ENCODE measurements around the gene PFN1. TPM values are rescaled to one million over a fixed set of nuclear protein-coding genes. Genes with fewer than 3 reads are reported as not detected.

The PFN1 gene
- total and polyA plus RNA-seq, 2 donors (not counting 3 experiments of a cell fraction or from before 2014, with no cell fraction given): 1,191 to 1,577 TPM

DNA sequence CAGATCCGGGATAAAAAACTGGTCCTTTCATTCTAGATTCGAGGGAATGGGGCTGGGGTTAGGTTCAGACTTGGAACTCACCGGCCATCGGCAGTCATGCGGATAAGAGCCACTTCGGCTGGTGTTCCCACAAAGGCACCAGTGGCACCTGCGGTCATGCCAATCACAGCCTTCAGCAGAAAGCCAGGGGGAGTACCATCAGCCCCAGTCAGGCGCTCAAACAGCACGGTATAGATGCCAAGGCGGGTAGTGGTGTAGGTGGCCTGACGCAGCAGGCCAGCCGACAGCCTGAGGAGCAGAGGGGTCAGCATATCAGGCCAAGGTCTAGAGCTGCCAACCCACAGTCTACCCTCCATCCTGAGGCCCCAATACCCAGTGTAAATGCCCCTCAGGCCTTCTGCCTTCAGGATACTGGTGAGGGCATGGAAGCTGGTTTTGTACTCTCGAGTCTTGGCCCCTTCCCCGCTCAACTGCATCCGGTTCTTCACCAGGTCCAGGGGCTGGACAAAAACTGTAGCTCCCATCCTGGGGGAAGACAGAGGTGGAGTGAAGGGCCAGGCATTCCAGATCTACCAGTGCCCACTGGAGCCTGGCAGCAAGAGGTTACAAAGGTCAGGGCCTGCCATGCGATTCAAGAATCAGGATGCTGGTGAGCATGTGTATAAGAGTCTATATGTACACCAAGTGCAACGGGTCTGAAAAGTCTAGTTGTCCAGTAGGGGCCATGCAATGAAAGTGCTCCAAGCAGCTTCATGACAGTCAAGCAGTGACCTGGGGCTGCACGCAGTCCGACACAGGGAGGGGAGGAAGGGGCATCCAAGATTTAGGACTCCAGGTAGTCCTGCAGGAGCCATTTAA is 9.4 kb downstream of the PFN1 start:
- H3K79me2 ChIP-seq (ENCODE audit: control insufficient read depth, insufficient read depth, low read length): peaks cover 49% of the 10 kb centered on the region
- H4K20me1 ChIP-seq (replicated peaks; ENCODE audit: control insufficient read depth, extremely low read depth, insufficient read depth, low read length): no peaks in the 10 kb centered on the region
- dilution Hi-C loops (cut with MboI; ENCODE audit: extremely low pct_ligation_motif_present, low sequenced_read_pairs) (no loop called here), intact Hi-C loops (cut with micrococcal nuclease) (loop anchor here (1.0 kb wide), 1 partner anchor 30 kb away; no protein-coding TSS in a partner anchor)
- H3K9me3 ChIP-seq (replicated peaks; ENCODE audit: control insufficient read depth, insufficient read depth, low read length): no peaks in the 10 kb centered on the region
- H2AFZ ChIP-seq (ENCODE audit: low read depth, low read length): peak overlapping the region; percentile 40
- peak overlapping the region; percentile 81 for H3K27ac ChIP-seq (ENCODE audit: insufficient read depth, low read depth, low read length)
- DNase-seq (ENCODE audit: low read depth, low spot score) (no peak), FAIRE-seq (peak; percentile 57)
- H3K4me1 ChIP-seq (ENCODE audit: control insufficient read depth, extremely low read depth, insufficient read depth, low read length): peaks cover 23% of the 10 kb centered on the region
- POLR2A ChIA-PET: interaction anchor here (2.3 kb wide), 1 partner anchor 29 kb away, joined by 15 read pairs; the partner anchor contains the start of gene SPAG7
- no peaks in the 10 kb centered on the region for H3K27me3 ChIP-seq (ENCODE audit: control insufficient read depth in 2 of 2, insufficient read depth in 2 of 2, low read length in 2 of 2)
- peak overlapping the region; percentile 89 for H3K4me2 ChIP-seq (ENCODE audit: insufficient read depth, low read length)
- H3K9ac ChIP-seq (replicated peaks; ENCODE audit: extremely low read depth, insufficient read depth, low read length): peak overlapping the region; percentile 88
- no peak for TF ChIP-seq POLR2AphosphoS5 (IDR thresholded peaks at IDR 0.05; ENCODE audit: insufficient read depth, low read depth, low read length)
- TF ChIP-seq EZH2 (IDR thresholded peaks at IDR 0.05; ENCODE audit: borderline replicate concordance, low read depth, low read length, severe bottlenecking): no peak
- no peak for TF ChIP-seq GATA2 (IDR thresholded peaks at IDR 0.05; ENCODE audit: insufficient read depth, insufficient read length, low read depth, low read length)
- no peak for TF ChIP-seq JUN (IDR thresholded peaks at IDR 0.05; ENCODE audit: borderline replicate concordance, insufficient read depth, insufficient read length, low read depth)
- TF ChIP-seq POLR2A (IDR thresholded peaks at IDR 0.05; ENCODE audit: low read depth, low read length): no peak
- H3K36me3 ChIP-seq (ENCODE audit: control insufficient read depth in 2 of 2, extremely low read depth in 1 of 2, insufficient read depth in 2 of 2, low read length in 2 of 2): peaks cover 8 to 29% of the 10 kb centered on the region in 2 experiments
- TSS peak; percentile 14 for BruUV-seq (replicated peaks)
- CTCF ChIA-PET: interaction anchor here (1.2 to 3.3 kb wide), 6 partner anchors 18 to 93 kb away, joined by 3 to 44 read pairs (median 5); partner anchors contain the start of genes INCA1 and KIF1C
- no peaks in the 10 kb centered on the region for H3K9me1 ChIP-seq (replicated peaks; ENCODE audit: control insufficient read depth, extremely low read depth, insufficient read depth, low read length)
- peak overlapping the region; percentile 45 to 84 (median 77) for H3K4me3 ChIP-seq (replicated peaks in 1 of 3; ENCODE audit: insufficient read depth in 1 of 3, low read depth in 1 of 3, low read length in 3 of 3)

DNA sequence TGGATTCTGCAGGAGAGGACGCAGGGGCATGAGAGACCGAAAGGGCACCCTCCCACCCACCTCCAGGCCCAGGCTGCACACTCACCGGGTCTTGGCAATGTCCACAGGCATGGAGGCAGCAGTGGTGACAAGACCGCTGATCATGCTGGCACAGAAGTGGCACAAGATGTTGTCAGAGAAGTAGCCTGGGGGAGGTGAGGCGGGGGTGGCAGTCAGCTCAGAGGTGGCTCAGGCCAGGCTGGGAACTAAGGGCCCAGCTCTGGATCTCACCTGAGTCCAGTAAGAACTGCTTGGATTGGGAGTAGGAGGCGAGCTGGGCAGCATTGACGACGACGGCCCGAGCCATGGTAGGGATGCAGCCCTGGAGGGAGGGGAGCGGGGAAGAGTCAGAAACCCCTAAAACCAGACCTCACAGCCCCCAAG is 10.2 kb downstream of the PFN1 start:
- peaks cover 41% of the 10 kb centered on the region for H3K79me2 ChIP-seq (ENCODE audit: control insufficient read depth, insufficient read depth, low read length)
- peaks cover 23% of the 10 kb centered on the region for H3K4me1 ChIP-seq (ENCODE audit: control insufficient read depth, extremely low read depth, insufficient read depth, low read length)
- H3K27ac ChIP-seq (ENCODE audit: insufficient read depth, low read depth, low read length): no peak overlapping the region
- no TSS peak for BruUV-seq (replicated peaks)
- no peaks in the 10 kb centered on the region for H4K20me1 ChIP-seq (replicated peaks; ENCODE audit: control insufficient read depth, extremely low read depth, insufficient read depth, low read length)
- H3K9me3 ChIP-seq (replicated peaks; ENCODE audit: control insufficient read depth, insufficient read depth, low read length): no peaks in the 10 kb centered on the region
- no peak overlapping the region for H2AFZ ChIP-seq (ENCODE audit: low read depth, low read length)
- dilution Hi-C loops (cut with MboI; ENCODE audit: extremely low pct_ligation_motif_present, low sequenced_read_pairs) (no loop called here), intact Hi-C loops (cut with micrococcal nuclease) (no loop called here)
- no peak for FAIRE-seq
- no peak overlapping the region for H3K4me3 ChIP-seq (replicated peaks in 1 of 3; ENCODE audit: insufficient read depth in 1 of 3, low read depth in 1 of 3, low read length in 3 of 3)
- peaks cover 4 to 25% of the 10 kb centered on the region in 2 experiments for H3K36me3 ChIP-seq (ENCODE audit: control insufficient read depth in 2 of 2, extremely low read depth in 1 of 2, insufficient read depth in 2 of 2, low read length in 2 of 2)
- CTCF ChIA-PET: interaction anchor here (3.3 kb wide), 1 partner anchor 29 kb away, joined by 44 read pairs; no protein-coding TSS in a partner anchor
- H3K9ac ChIP-seq (replicated peaks; ENCODE audit: extremely low read depth, insufficient read depth, low read length): no peak overlapping the region
- DNase-seq (ENCODE audit: low read depth, low spot score): no peak
- H3K9me1 ChIP-seq (replicated peaks; ENCODE audit: control insufficient read depth, extremely low read depth, insufficient read depth, low read length): no peaks in the 10 kb centered on the region
- POLR2A ChIA-PET: no interaction called here
- no peaks in the 10 kb centered on the region for H3K27me3 ChIP-seq (ENCODE audit: control insufficient read depth in 2 of 2, insufficient read depth in 2 of 2, low read length in 2 of 2)
- H3K4me2 ChIP-seq (ENCODE audit: insufficient read depth, low read length): no peak overlapping the region
- TF ChIP-seq FOS (IDR thresholded peaks at IDR 0.05; ENCODE audit: borderline replicate concordance, insufficient read depth, low read length) (no peak), GATA2 (IDR thresholded peaks at IDR 0.05; ENCODE audit: insufficient read depth, insufficient read length, low read depth, low read length) (no peak), JUN (IDR thresholded peaks at IDR 0.05; ENCODE audit: borderline replicate concordance, insufficient read depth, insufficient read length, low read depth) (no peak), POLR2AphosphoS5 (IDR thresholded peaks at IDR 0.05; ENCODE audit: insufficient read depth, low read depth, low read length) (no peak), MYC (IDR thresholded peaks at IDR 0.05; ENCODE audit: low read depth, low read length) (no peak), POLR2A (IDR thresholded peaks at IDR 0.05; ENCODE audit: low read depth, low read length) (no peak), MAX (IDR thresholded peaks at IDR 0.05; ENCODE audit: insufficient read depth, insufficient read length) (no peak), EZH2 (IDR thresholded peaks at IDR 0.05; ENCODE audit: borderline replicate concordance, low read depth, low read length, severe bottlenecking) (no peak)
- TF ChIP-seq, protein P1, sequence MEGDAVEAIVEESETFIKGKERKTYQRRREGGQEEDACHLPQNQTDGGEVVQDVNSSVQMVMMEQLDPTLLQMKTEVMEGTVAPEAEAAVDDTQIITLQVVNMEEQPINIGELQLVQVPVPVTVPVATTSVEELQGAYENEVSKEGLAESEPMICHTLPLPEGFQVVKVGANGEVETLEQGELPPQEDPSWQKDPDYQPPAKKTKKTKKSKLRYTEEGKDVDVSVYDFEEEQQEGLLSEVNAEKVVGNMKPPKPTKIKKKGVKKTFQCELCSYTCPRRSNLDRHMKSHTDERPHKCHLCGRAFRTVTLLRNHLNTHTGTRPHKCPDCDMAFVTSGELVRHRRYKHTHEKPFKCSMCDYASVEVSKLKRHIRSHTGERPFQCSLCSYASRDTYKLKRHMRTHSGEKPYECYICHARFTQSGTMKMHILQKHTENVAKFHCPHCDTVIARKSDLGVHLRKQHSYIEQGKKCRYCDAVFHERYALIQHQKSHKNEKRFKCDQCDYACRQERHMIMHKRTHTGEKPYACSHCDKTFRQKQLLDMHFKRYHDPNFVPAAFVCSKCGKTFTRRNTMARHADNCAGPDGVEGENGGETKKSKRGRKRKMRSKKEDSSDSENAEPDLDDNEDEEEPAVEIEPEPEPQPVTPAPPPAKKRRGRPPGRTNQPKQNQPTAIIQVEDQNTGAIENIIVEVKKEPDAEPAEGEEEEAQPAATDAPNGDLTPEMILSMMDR (IDR thresholded peaks at IDR 0.05; ENCODE audit: extremely low read depth in 1 of 2, insufficient read depth in 1 of 2, low read depth in 1 of 2, low read length in 2 of 2): no peak

All from endothelial cell of umbilical vein (primary cell).